Vagina (tissue), 2 donors: ENCODE results near the gene GGNBP2.

Source experiments
- CTCF ChIP-seq, 3 experiments: fragments of 450-650 bp in 2 of 3; fragments of 200-600 bp in 1 of 3; sonication (generic) in 1 of 3; IDR thresholded peaks; one replicate each; pipeline ENCODE4 v1.5.1; 2017 to 2019; ENCODE audit warnings: antibody characterized with exemption in 3 of 3, mild to moderate bottlenecking in 2 of 3, moderate library complexity in 2 of 3
- POLR2A ChIP-seq, 2 donors: fragments of 450-650 bp; IDR thresholded peaks; one replicate each; pipeline ENCODE4 v1.6.1; 2017; ENCODE audit warnings: antibody characterized with exemption in 2 of 2, mild to moderate bottlenecking in 2 of 2, moderate library complexity in 2 of 2

GRCh38 chr17:36529121-36529520, 15.6 kb upstream of the GGNBP2 start:
- no peak for TF ChIP-seq CTCF (IDR thresholded peaks at IDR 0.05)
- TF ChIP-seq POLR2A (IDR thresholded peaks at IDR 0.05) = no peak
